Measurements from ENCODE around the gene KAT2B.

- TF ChIP-seq CTCF (IDR thresholded peaks at IDR 0.05 in 4 of 5, conservative IDR thresholded peaks at IDR 0.05 in 1 of 5): no peak
- TF ChIP-seq POLR2A (IDR thresholded peaks at IDR 0.05): no peak
Measured at GRCh38 chr3:20057612-20058180, 17.4 kb downstream of the KAT2B start.
